Measurements from ENCODE around the gene FBXL17.

GRCh38 chr5:107925200-107925599 lies 456.7 kb downstream of the FBXL17 start:
- no peak for TF ChIP-seq EZH2 (IDR thresholded peaks at IDR 0.05; ENCODE audit: insufficient read depth, poor library complexity, severe bottlenecking)
- no peak for TF ChIP-seq EZH2phosphoT487 (IDR thresholded peaks at IDR 0.05; ENCODE audit: insufficient read depth, low read depth)

All from GM23248 (cell line).